ACHN (cell line): ENCODE data around the gene PTP4A2.
"Not testable (repeated sequence)": the region's sequence is repeated elsewhere in the genome, so short reads cannot be mapped to it uniquely, and the experiment has no call there.

Experiments
- DNase-seq: peaks from one replicate; pipeline ENCODE4 v3.0.0-alpha.2; 2015
- in situ Hi-C: cut with HindIII; loops from 2 replicates; pipeline ENCODE4 v1.10.0; 2017; ENCODE audit warnings: low sequenced_read_pairs, low pct_ligation_motif_present, low pct_unique_long_range_greater_than_20kb

PTP4A2 gene

GRCh38 chr1:31904339-31905092, 33.7 kb downstream of the PTP4A2 start:
- in situ Hi-C loops = no loop called here
- no peak for DNase-seq

- no peak for DNase-seq
- in situ Hi-C loops = no loop called here
Observed at GRCh38 chr1:31902510-31902860, 35.7 kb downstream of the PTP4A2 start.

- DNase-seq = no peak
- in situ Hi-C loops = no loop called here
Observed at GRCh38 chr1:31901838-31902509, 36.2 kb downstream of the PTP4A2 start.

- no peak for DNase-seq
- in situ Hi-C loops = no loop called here
Observed at GRCh38 chr1:31900790-31901189, 37.4 kb downstream of the PTP4A2 start.

- DNase-seq = no peak
- in situ Hi-C loops = no loop called here
Observed at GRCh38 chr1:31897526-31898100, 40.6 kb downstream of the PTP4A2 start.

- in situ Hi-C loops, DNase-seq: not testable (repeated sequence)
Observed at GRCh38 chr1:31895474-31896198, 42.5 kb downstream of the PTP4A2 start.

GRCh38 chr1:31891280-31891679, 46.9 kb downstream of the PTP4A2 start:
- no peak for DNase-seq
- in situ Hi-C loops = no loop called here

GRCh38 chr1:31888291-31888690, 49.9 kb downstream of the PTP4A2 start:
- no peak for DNase-seq
- in situ Hi-C loops = no loop called here

- DNase-seq = no peak
- in situ Hi-C loops = no loop called here
Observed at GRCh38 chr1:31886866-31887265, 51.3 kb downstream of the PTP4A2 start.

- DNase-seq = no peak
- in situ Hi-C loops = no loop called here
Observed at GRCh38 chr1:31885851-31886250, 52.3 kb downstream of the PTP4A2 start.

- in situ Hi-C loops = no loop called here
- no peak for DNase-seq
Observed at GRCh38 chr1:31883357-31883942, 54.7 kb downstream of the PTP4A2 start.

GRCh38 chr1:31881688-31882000, 56.5 kb downstream of the PTP4A2 start:
- in situ Hi-C loops = no loop called here

GRCh38 chr1:31880957-31881687, 57.0 kb downstream of the PTP4A2 start:
- in situ Hi-C loops = no loop called here
- no peak for DNase-seq

More at GRCh38 chr1:31881688-31882000, 56.5 kb downstream of the PTP4A2 start:
- no peak for DNase-seq

GRCh38 chr1:31879981-31880608, 58.1 kb downstream of the PTP4A2 start:
- in situ Hi-C loops = no loop called here
- no peak for DNase-seq

- DNase-seq = no peak
- in situ Hi-C loops = no loop called here
Observed at GRCh38 chr1:31878058-31878457, 60.1 kb downstream of the PTP4A2 start.

GRCh38 chr1:31877544-31877943, 60.6 kb downstream of the PTP4A2 start:
- no peak for DNase-seq
- in situ Hi-C loops = no loop called here

GRCh38 chr1:31875636-31876236, 62.4 kb downstream of the PTP4A2 start:
- no peak for DNase-seq
- in situ Hi-C loops = no loop called here

GRCh38 chr1:31874942-31875341, 63.2 kb downstream of the PTP4A2 start:
- in situ Hi-C loops = no loop called here
- DNase-seq = no peak
